HCT116 (cell line): Measurements from ENCODE around the gene MRTFB. TPM values are rescaled to one million over a fixed set of nuclear protein-coding genes. Genes with fewer than 3 reads are reported as not detected.

Source experiments
- ATAC-seq: fragments of 200-7000 bp; cut with Tn5 transposase; 2 replicates; pipeline ENCODE4 v1.9.1; 2020; ENCODE audit warnings: mild to moderate bottlenecking, moderate library complexity
- BruUV-seq: library from RNA; stranded (reverse); fragments of 400-500 nt; replicated peaks from 2 replicates; lab custom pipeline; 2021; lab: Mats Ljungman, UMichigan
- CTCF ChIA-PET: fragments of 300-600 bp; sonication (Branson Sonifier 250); formaldehyde crosslinking; loops from one replicate; lab custom pipeline; 2021; ENCODE audit warnings: antibody characterized with exemption; lab: Charles Lee
- POLR2A ChIA-PET: fragments of 300-600, 350-600 bp; sonication (Branson Sonifier 250); formaldehyde crosslinking; loops from one replicate; lab custom pipeline; 2021; ENCODE audit warnings: antibody characterized with exemption; lab: Charles Lee
- RAD21 ChIA-PET, 2 experiments: fragments of 300-600 bp; sonication (Branson Sonifier 250); formaldehyde crosslinking; loops; one replicate each; lab custom pipeline; 2023; ENCODE audit warnings: low total read pairs in 2 of 2; ENCODE audit not compliant: uncharacterized antibody in 2 of 2, unreplicated experiment in 2 of 2, low non-redundant PET in 1 of 2; lab: Charles Lee
- DNase-seq: peaks from one replicate; pipeline ENCODE4 v3.0.0-alpha.2; 2010; ENCODE audit warnings: low read depth, low spot score
- H2AFZ ChIP-seq: fragments of 200-600 bp; shearing (Covaris generic), sonication (generic); 2 replicates; pipeline ENCODE4 v1.6.1; 2017; ENCODE audit warnings: low read depth, mixed run types, mixed read lengths, antibody characterized with exemption, low read length; ENCODE audit not compliant: poor library complexity, severe bottlenecking
- H3K27ac ChIP-seq: 2 replicates; pipeline ENCODE4 v1.5.1; 2012; ENCODE audit warnings: low read depth, low read length
- H3K27me3 ChIP-seq: fragments of 200-600 bp; sonication (generic); 2 replicates; pipeline ENCODE4 v1.6.1; 2016; ENCODE audit warnings: mixed run types, low read length, mixed read lengths; ENCODE audit not compliant: insufficient read depth
- H3K36me3 ChIP-seq, 2 experiments: fragments of 200-500 bp in 1 of 2; fragments of 200-600 bp in 1 of 2; sonication (Bioruptor generic) in 1 of 2; sonication (generic) in 1 of 2; 2 replicates each; pipeline versions ENCODE4 v1.5.1 to v1.6.1; 2014 to 2016; ENCODE audit warnings: low read length in 2 of 2, inconsistent platforms in 1 of 2, mixed read lengths in 1 of 2, mixed run types in 1 of 2; ENCODE audit not compliant: insufficient read depth in 2 of 2, control insufficient read depth in 1 of 2
- H3K4me1 ChIP-seq, 2 experiments: fragments of 200-600 bp in 1 of 2; sonication (generic) in 1 of 2; 2 replicates each; pipeline versions ENCODE4 v1.5.1 to v1.6.1; 2012 to 2017; ENCODE audit warnings: low read length in 2 of 2, inconsistent platforms in 1 of 2, mild to moderate bottlenecking in 1 of 2, mixed read lengths in 1 of 2, mixed run types in 1 of 2, moderate library complexity in 1 of 2; ENCODE audit not compliant: insufficient read depth in 2 of 2, control insufficient read depth in 1 of 2
- H3K4me2 ChIP-seq: fragments of 200-600 bp; sonication (generic); 2 replicates; pipeline ENCODE4 v1.6.1; 2017; ENCODE audit warnings: mixed run types, low read length, mixed read lengths
- H3K4me3 ChIP-seq, 2 experiments: fragments of 200-600 bp in 1 of 2; sonication (generic) in 1 of 2; replicated peaks in 1 of 2; 2 replicates each; pipeline ENCODE4 v1.5.1; 2011 to 2016; ENCODE audit warnings: low read length in 2 of 2, control low read depth in 1 of 2, low read depth in 1 of 2, mild to moderate bottlenecking in 1 of 2, mixed read lengths in 1 of 2, mixed run types in 1 of 2
- H3K79me2 ChIP-seq: fragments of 200-600 bp; sonication (generic); 2 replicates; pipeline ENCODE4 v1.6.1; 2017; ENCODE audit warnings: mild to moderate bottlenecking, mixed run types, low read length, moderate library complexity, mixed read lengths; ENCODE audit not compliant: insufficient read depth
- H3K9ac ChIP-seq: fragments of 200-600 bp; sonication (generic); 2 replicates; pipeline ENCODE4 v1.6.1; 2016; ENCODE audit warnings: low read length, mixed read lengths
- H3K9me2 ChIP-seq: fragments of 200-600 bp; sonication (generic), shearing (Covaris generic); 2 replicates; pipeline ENCODE4 v1.6.1; 2017; ENCODE audit warnings: mixed run types, mild to moderate bottlenecking, moderate library complexity; ENCODE audit not compliant: insufficient read depth
- H3K9me3 ChIP-seq, 2 experiments: fragments of 200-500 bp in 1 of 2; fragments of 200-600 bp in 1 of 2; sonication (Bioruptor generic) in 1 of 2; sonication (generic) in 1 of 2; 2 replicates each; pipeline ENCODE4 v1.6.1; 2014 to 2017; ENCODE audit warnings: low read length in 2 of 2, mixed read lengths in 2 of 2, inconsistent platforms in 1 of 2, low read depth in 1 of 2, mild to moderate bottlenecking in 1 of 2, mixed run types in 1 of 2, moderate library complexity in 1 of 2; ENCODE audit not compliant: control insufficient read depth in 1 of 2, insufficient read depth in 1 of 2
- H4K20me1 ChIP-seq: fragments of 200-600 bp; sonication (generic), shearing (Covaris generic); 2 replicates; pipeline ENCODE4 v1.6.1; 2017; ENCODE audit warnings: mixed run types, mild to moderate bottlenecking, moderate library complexity; ENCODE audit not compliant: insufficient read depth
- CBX3 ChIP-seq: IDR thresholded peaks from 2 replicates; pipeline ENCODE4 v1.6.1; 2012; ENCODE audit warnings: low read depth
- CTCF ChIP-seq, 3 experiments: fragments of 200-600 bp in 1 of 3; sonication (generic) in 1 of 3; IDR thresholded peaks in 2 of 3; conservative IDR thresholded peaks in 1 of 3; 2 replicates each; pipeline ENCODE4 v1.5.1; 2012 to 2017; ENCODE audit warnings: low read depth in 2 of 3, low read length in 2 of 3, antibody characterized with exemption in 1 of 3, borderline replicate concordance in 1 of 3, control low read depth in 1 of 3, mild to moderate bottlenecking in 1 of 3, mixed read lengths in 1 of 3, mixed run types in 1 of 3, moderate library complexity in 1 of 3; ENCODE audit not compliant: insufficient read depth in 1 of 3
- EGR1 ChIP-seq: IDR thresholded peaks from 2 replicates; pipeline ENCODE4 v1.6.1; 2012; ENCODE audit warnings: low read depth
- EZH2phosphoT487 ChIP-seq: fragments of 200-600 bp; IDR thresholded peaks from 2 replicates; pipeline ENCODE4 v1.6.1; 2018; ENCODE audit warnings: antibody characterized with exemption, borderline replicate concordance
- JUND ChIP-seq: IDR thresholded peaks from 2 replicates; pipeline ENCODE4 v1.6.1; 2012
- POLR2AphosphoS5 ChIP-seq: IDR thresholded peaks from 2 replicates; pipeline ENCODE4 v1.6.1; 2011; ENCODE audit warnings: mild to moderate bottlenecking, low read depth, low read length, moderate library complexity
- RAD21 ChIP-seq: IDR thresholded peaks from 2 replicates; pipeline ENCODE4 v1.6.1; 2012; ENCODE audit warnings: low read depth, mild to moderate bottlenecking
- REST ChIP-seq: IDR thresholded peaks from 2 replicates; pipeline ENCODE4 v1.6.1; 2012; ENCODE audit warnings: low read depth
- SP1 ChIP-seq: IDR thresholded peaks from 2 replicates; pipeline ENCODE4 v1.6.1; 2012; ENCODE audit warnings: low read depth
- SRF ChIP-seq: IDR thresholded peaks from 2 replicates; pipeline ENCODE4 v1.6.1; 2012; ENCODE audit warnings: low read depth
- ZFX ChIP-seq: fragments of 450-650 bp; IDR thresholded peaks from 2 replicates; pipeline ENCODE4 v1.6.1; 2017
- ZNF274 ChIP-seq: fragments of 200-500 bp; sonication (Bioruptor generic); IDR thresholded peaks from 2 replicates; pipeline ENCODE4 v1.6.1; 2014; ENCODE audit warnings: mild to moderate bottlenecking, low read depth, low read length, inconsistent platforms
- intact Hi-C: fragments of 100-400 bp; cut with micrococcal nuclease; formaldehyde crosslinking; loops from 2 replicates; pipeline ENCODE4 v1.10.0; 2022
- total RNA-seq: library from RNA; stranded (reverse); gene quantifications from one replicate; pipeline ENCODE4 v1.2.1, GENCODE V29; 2021; ENCODE audit not compliant: unreplicated experiment
- TF ChIP-seq, protein P1 (sequence below): IDR thresholded peaks from 2 replicates; pipeline ENCODE4 v1.6.1; 2012
- TF ChIP-seq, protein P2 (sequence below): IDR thresholded peaks from 2 replicates; pipeline ENCODE4 v1.6.1; 2012

MRTFB gene
- total RNA-seq, 1 experiment from 2014 or later, result 39.0 TPM

- no peak overlapping the region for H3K9ac ChIP-seq
- 0 out of 2 replicates have a peak, but pooled peaks cover 2% of the 10 kb centered on the region for H3K9me2 ChIP-seq
- TF ChIP-seq EGR1 (no peak), EZH2phosphoT487 (no peak), JUND (no peak), RAD21 (no peak), ZNF274 (no peak)
- TF ChIP-seq, protein P1, sequence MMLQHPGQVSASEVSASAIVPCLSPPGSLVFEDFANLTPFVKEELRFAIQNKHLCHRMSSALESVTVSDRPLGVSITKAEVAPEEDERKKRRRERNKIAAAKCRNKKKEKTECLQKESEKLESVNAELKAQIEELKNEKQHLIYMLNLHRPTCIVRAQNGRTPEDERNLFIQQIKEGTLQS, result no peak
- TF ChIP-seq, protein P2, sequence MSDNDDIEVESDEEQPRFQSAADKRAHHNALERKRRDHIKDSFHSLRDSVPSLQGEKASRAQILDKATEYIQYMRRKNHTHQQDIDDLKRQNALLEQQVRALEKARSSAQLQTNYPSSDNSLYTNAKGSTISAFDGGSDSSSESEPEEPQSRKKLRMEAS, result no peak
- TF ChIP-seq, all 23 proteins: peak for 0
- Histone ChIP-seq H3K27me3 (no peaks in the 10 kb centered on the region), H4K20me1 (no peaks in the 10 kb centered on the region), H2AFZ (no peak overlapping the region), H3K79me2 (peaks cover 10% of the 10 kb centered on the region), H3K4me2 (no peak overlapping the region), H3K9me3 (no peaks in the 10 kb centered on the region), H3K27ac (no peak overlapping the region), H3K36me3 (no peaks in the 10 kb centered on the region; a peak in 1 of 4 replicates), H3K4me1 (no peaks in the 10 kb centered on the region), H3K4me3 (no peak overlapping the region)
- RAD21 ChIA-PET, result no interaction called here
- BruUV-seq, result TSS peak; percentile 12
- POLR2A ChIA-PET, result no interaction called here
- ATAC-seq (no peak), DNase-seq (no peak)
- intact Hi-C loops, result no loop called here
- CTCF ChIA-PET, result no interaction called here
These were observed 69.8 kb downstream of the MRTFB start for GRCh38 chr16:14140923-14141322.

- intact Hi-C loops, result no loop called here
- Histone ChIP-seq H3K9ac (no peak overlapping the region), H3K27ac (no peak overlapping the region), H2AFZ (no peak overlapping the region), H3K4me1 (no peaks in the 10 kb centered on the region), H3K79me2 (no peaks in the 10 kb centered on the region; the same call in 1 of the 2 replicates), H3K4me3 (no peak overlapping the region), H3K4me2 (no peak overlapping the region), H3K36me3 (no peaks in the 10 kb centered on the region), H3K9me2 (no peaks in the 10 kb centered on the region), H4K20me1 (no peaks in the 10 kb centered on the region), H3K27me3 (no peaks in the 10 kb centered on the region), H3K9me3 (no peaks in the 10 kb centered on the region)
- RAD21 ChIA-PET, result no interaction called here
- CTCF ChIA-PET, result interaction anchor here (1.0 kb wide), 2 partner anchors 41 to 223 kb away, joined by 3 read pairs; no protein-coding TSS in a partner anchor
- POLR2A ChIA-PET, result no interaction called here
- DNase-seq (no peak), ATAC-seq (no peak)
- BruUV-seq, result no TSS peak
- TF ChIP-seq SP1 (no peak), ZNF274 (no peak), RAD21 (no peak), ZFX (no peak), JUND (no peak), CBX3 (no peak), REST (no peak), SRF (no peak), POLR2AphosphoS5 (no peak), CTCF (IDR thresholded peaks at IDR 0.05 in 2 of 3, conservative IDR thresholded peaks at IDR 0.05 in 1 of 3; ENCODE audit: borderline replicate concordance in 1 of 3, insufficient read depth in 1 of 3, low read depth in 2 of 3, low read length in 2 of 3) (no peak)
- TF ChIP-seq, protein P2, result no peak
These were observed 75.3 kb downstream of the MRTFB start for GRCh38 chr16:14146445-14146844.
